GM18868 (cell line): Measurements from ENCODE around the gene CATSPERE.
A peak's percentile ranks its signal among the peaks of the same experiment; 100 is the strongest.
"Not testable (repeated sequence)": the region's sequence is repeated elsewhere in the genome, so short reads cannot be mapped to it uniquely, and the experiment has no call there.

Experiments used
- ATAC-seq: cut with Tn5 transposase; IDR thresholded peaks from one replicate; pipeline ENCODE4 v1.9.1; 2021; ENCODE audit warnings: mild to moderate bottlenecking, moderate library complexity; ENCODE audit not compliant: unreplicated experiment

Gene CATSPERE

DNA sequence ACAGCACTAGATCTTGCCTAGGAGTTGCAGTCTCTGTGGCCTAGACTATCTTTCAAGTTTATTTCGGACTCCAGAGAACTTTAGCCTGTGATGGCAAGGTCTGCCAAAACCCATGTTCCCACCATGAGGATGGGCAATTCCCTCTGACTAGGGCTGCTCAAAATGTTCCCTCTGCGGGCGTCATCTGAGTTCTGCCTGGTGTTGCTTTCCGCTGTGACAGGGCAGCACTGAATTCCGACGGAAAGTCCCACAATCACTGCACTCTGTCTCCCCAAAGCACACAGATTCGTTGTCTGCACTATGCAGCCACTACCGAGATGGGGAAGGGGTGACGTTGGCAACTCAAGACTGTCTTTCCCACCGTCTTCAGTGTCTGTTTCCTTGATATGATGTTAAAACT, 75.2 kb downstream of the CATSPERE start:
- ATAC-seq, result no peak

DNA sequence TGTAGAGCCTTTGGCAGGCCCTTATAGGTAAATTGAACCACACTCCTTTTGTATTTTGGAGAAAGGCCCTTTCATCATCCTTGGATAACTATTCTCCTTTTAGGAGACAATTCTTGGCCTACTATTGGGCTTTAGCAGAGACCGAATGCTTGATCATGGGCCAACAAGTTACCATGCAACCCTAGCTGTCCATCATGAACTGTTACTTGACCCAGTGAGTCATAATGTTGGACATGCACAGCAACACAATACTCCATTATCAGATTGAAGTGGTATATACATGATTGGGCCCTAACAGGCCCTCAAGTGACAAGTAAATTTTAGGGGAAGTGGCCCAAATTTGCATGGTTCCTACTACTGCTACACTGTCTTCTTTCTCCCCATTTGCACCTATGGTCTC, 84.4 kb downstream of the CATSPERE start:
- no peak for ATAC-seq

DNA sequence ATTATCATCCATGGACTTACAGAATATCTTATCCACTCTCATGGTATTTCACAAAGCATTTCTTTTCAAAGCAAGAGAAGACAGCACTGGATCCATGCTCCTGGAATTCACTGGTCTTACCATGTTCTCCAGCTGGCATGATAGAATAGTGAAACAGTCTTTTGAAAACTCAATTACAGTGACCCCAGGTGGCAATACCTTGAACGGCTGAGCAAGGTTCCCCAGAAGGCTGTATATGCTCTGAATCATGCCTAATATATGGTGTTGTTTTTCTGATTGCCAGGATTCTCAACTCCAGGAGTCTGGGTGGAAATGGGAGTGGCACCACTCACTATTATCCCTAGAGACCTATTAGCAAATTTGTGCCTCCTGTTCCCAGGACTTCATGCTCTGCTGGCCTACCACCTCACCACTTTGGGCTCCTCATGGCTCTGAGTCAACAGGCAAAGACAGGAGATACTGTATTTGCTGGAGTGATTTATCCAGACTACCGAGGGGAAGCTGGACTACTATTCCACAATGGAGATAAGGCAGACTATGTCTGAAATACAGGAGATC, 87.6 kb downstream of the CATSPERE start:
- no peak for ATAC-seq

DNA sequence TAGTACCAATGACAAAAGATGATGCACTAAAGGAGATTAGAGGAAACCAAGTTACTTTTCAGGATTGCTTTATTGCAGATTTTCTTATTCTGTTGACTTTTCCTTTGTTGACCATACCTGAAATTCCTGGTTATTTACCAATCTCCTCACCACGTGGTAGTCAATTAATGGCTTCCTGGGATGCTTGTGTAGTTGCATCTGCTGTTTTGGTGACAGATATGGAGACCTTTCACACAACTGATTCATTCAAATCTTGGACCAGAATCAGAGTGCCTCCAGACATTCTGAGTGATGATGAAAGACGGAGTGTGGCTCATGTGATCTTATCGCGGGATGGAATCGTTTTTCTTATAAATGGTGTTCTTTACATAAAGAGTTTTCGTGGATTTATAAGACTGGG, 91.3 kb downstream of the CATSPERE start:
- no peak for ATAC-seq

DNA sequence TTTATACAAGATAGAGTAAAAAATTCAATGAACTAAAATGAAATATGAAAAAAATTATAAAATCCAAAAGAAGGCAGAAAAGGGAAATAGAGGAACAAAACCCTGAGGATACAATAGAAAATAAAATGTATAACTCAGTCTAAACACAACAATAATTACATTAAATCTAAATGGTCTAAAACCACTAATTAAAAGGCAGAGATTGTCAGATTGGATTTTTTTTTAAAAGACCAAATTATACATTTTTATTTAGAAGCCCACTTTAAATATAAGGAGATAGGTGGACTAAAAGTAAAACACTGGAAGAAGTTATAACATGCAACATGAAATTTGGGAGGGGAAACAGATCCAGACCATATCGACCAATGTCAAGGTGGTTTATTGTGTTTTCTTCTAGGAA, 95.2 kb downstream of the CATSPERE start:
- ATAC-seq, result no peak

DNA sequence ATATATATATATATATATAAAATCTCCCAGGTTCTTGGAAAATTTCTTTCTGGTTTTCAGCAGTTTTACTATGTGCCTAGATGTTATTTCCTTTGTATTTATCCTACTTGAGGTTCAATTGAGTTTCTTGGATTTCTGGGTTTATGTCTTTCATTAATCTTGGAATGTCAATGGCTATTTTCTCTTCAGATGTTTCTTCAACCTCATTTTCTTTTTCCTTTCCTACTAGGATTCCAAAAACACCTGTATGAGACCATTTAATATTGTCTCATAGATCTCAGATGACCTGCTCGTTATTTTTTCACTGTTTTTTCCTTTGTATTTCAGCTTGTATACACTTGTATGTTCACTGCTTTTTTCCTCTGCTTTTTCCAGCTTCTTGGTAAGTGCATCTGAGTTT, 96.5 kb downstream of the CATSPERE start:
- ATAC-seq, result no peak

DNA sequence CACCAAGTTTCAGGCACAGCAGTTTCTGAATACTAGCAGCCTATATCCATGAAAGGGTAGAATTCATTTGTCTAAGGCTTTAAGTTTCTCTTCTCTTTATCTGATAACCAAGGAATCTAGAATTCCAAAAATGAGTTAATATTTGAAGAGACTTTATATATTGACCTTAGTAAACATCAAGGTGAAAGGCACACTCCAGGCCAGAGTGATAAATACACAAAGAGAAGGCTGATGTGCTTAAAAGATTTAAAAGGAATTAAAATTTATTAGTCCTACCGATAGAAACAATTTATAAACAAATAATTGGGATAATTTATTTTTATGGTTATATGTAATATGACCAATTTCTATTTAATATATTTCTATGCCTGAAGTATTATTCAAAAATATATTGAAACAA, 98.5 kb downstream of the CATSPERE start:
- ATAC-seq, result no peak

DNA sequence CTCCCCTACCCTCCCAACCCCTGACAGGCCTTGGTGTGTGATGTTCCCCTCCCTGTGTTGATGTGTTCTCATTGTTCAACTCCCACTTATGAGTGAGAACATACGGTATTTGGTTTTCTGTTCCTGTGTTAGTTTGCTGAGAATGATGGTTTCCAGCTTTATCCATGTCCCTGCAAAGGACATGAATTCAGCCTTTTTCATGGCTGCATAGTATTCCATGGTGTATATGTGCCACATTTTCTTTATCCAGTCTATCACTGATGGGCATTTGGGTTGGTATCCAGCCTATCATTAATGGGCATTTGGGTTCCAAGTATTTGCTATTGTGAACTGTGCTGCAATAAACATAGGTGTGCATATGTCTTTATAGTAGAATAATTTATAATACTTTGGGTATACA, 101.8 kb downstream of the CATSPERE start:
- not testable (repeated sequence) for ATAC-seq

DNA sequence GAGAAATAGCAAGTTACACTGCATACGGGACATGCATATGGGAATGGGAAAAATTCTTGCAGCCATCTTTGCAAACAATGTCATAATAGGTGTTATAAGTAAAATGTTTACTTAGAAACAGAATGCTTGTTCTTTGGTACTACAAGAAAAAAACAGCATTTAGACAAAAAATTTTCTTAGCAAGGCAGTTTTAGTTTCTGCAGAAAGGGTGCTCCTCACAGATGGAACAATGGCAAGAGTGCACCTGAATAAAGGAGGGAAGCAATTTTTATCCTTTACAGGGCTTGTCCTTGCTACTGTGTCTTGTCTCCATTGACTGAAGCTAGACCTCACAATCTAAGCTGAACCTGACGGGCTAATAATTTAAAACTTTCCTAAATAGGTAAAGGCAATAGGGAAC, 112.7 kb downstream of the CATSPERE start:
- no peak for ATAC-seq

DNA sequence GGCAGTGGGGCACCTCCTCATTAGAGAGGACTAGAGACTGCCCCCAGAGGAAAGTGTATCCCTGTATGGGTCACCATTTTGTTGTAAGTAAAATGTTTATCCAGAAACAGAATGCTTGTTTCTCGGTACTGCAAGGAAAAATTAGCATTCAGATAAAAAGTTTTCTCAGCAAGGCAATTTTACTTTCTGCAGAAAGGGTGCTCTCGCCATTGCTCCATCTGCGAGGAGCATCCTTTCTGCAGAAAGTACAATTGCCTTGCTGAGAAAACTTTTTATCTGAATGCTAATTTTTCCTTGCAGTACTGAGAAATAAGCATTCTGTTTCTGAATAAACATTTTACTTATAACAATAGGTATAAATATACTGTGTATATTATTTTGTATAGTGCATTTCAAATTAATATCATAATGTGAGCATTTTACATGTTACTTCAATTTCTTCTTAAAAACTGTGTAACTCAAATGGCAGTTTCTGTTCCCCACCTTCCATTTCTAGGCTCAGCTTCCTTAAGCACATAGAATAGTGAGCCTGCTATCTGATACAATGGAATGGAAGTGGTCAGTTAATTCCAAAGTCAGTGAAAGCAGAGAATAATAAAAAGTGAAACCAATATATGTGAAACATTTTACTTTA, 115.3 kb downstream of the CATSPERE start:
- no peak for ATAC-seq

DNA sequence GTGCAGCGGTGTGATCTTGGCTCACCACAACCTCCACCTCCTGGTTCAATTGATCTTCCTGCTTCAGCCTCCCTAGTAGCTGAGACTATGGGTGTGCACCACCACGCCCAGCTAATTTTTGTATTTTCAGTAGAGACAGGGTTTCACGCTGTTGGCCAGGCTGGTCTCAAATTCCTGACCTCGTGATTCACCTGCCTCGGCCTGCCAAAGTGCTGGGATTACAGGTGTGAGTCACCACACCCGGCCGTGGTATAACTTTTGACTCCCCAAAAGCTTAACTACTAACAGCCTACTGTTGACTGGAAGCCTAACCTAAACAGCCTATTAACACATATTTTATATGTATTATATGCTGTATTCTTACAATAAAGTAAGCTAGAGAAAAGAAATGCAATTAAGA, 117.1 kb downstream of the CATSPERE start:
- ATAC-seq, result not testable (repeated sequence)

DNA sequence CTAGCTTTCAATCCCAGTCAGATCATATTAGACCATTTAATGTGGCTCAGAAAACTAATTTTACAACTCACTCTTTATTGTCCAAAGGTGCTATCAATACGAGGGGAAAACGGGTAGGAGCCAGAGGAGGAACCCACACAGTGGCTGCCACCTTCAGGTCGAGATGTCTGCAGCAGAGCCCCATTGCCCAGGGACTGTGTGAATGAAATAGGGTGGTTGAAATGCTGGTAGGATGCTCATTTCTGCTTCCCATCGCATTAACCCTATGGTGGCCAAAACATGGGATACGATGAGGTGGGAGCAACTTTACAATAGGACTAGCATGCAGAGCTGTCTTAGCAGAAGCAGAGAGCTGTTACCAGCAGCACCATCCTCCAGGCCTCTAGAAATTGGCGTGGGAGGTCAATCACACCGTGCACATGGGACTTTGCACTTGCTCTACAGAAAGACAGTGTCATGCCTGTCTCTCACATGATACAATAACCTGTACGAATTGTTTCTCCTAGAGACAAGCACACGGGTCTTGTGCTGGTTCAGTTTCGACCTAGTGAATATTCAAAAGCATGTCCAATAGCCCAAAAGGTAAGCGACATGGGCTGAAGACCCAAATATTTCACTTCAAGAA, 122.4 kb downstream of the CATSPERE start:
- no peak for ATAC-seq

DNA sequence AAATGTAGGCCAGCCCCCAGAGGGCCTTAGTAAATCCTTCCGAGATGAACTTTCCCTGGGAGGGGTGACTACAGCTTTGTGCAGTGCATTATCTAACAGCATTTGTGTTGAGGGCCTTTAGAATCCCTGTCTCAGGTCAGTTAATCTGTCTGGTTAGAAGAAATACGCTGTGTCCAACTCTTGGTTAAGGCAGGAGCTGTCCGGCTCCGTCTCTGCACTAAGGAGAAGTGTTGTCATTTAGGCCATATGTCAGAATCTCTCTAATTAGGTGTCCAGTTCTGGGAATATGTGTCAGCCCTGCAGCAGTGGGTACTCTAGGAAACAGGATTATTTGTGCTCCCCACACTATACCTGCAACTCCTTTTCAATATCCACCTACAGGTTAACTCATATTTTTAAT, 124.8 kb downstream of the CATSPERE start:
- ATAC-seq, result no peak

DNA sequence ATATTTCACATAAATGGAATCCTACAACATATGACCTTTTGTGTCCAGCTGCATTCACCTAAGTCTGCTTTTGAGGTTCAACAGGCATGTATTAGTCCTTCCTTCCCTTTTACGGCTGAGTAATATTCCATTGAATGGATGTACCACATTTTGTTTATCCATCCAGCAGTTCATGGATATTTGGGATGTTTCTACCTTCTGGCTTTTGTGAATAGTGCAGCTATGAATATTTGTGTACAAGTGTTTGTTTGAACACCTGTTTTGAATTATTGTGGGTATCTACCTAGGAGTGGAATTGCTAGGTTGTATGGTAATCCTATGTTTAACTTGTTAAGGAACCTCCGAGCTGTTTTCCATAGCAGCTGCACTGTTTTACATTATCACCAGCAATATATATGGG, 129.6 kb downstream of the CATSPERE start:
- ATAC-seq, result no peak

DNA sequence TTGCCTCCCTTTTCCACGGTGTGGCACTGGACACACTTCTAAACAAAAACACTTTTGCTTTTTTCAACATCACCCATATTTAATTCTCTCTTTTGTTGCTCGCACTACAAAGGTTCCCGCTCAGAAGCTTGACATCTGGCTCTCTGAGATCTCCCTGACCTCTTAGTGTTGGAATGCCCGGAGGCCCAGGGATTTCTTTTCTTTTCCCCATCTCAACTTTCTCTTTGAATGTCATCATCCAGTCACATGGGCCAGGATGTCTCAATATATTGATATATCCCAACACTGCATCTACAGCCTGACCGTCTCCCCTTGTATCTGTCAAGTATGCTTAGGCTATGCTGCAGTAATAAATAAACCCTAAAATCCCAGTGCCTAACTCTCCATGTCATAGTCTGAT, 137.5 kb downstream of the CATSPERE start:
- no peak for ATAC-seq

DNA sequence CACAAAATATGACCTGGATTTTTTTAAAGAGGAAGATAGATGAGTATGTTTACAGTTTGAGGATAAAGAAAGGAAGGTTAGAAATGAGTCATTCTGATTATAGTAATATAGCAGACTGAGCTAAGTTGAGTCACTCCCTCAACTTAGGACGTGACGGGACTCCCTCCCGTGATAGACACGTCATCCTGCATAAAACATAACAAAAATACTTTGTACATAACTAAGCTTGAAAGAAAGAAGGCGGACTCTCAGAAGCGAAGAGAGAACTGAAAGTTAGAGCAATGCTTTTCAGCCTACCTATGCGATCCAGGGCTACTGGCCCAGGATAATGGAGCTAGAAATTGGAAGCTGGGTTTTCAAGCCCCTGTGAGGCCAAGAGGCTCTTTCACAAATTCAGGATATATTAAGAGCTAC, 138.9 kb downstream of the CATSPERE start:
- ATAC-seq, result peak; percentile 99

DNA sequence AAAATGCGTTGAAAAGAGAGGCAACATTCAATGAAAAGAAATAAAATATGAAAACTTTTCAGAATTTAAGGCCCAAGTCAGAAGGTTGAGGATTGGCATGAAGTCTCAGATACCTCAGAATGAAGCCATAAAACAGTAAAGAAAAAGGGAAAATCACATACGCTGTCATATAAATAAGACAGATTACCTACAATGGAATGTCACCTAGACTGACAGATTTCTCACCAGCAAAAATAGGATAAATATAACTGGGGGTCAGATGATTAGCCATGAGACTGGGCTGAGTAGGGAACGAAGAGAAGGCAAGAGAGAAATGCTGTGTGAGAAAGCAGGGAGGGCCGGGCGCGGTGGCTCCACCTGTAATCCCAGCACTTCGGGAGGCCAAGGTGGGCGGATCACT, 140.3 kb downstream of the CATSPERE start:
- no peak for ATAC-seq

DNA sequence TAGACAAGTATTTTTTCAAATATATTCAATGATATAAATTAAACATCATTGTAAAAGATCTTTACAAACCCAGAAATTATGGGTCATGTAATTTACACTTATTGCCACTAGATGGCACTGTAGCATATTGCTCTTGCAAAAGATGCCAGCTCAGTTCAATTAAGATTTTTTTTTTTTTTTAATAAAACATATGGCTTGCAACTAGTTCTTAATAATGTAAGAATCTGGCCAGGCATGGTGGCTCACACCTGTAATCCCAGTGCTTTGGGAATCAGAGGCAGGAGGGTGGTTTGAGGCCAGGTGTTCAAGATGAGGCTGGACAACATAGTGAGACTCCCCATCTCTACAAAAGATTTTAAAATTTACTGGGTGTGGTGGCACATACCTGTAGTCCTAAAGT, 142.4 kb downstream of the CATSPERE start:
- ATAC-seq, result no peak

DNA sequence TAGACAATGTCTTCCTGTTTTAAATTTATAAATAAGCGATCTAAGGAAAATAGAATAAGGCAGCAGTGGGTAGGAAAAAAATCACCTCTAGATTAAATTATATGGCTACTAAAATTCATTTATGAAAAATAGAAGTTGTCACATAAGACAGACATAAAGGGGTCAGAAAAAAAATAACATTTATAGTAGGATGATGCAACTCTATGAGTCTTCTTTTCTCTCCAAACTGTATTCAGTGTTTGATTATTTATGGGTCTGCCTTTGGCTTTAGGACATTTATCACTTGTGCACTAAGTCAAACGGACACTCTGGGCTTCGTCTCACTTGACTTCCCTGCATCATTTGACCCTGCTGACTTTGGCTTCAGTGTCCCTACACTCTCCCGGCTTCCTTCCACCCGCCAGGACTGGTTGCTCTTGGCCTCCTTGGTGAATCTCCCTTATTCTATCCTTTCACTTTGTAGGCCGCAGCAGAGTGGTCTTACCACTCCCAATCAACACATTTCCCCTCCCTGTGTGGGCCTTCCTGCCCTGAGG, 144.8 kb downstream of the CATSPERE start:
- no peak for ATAC-seq

DNA sequence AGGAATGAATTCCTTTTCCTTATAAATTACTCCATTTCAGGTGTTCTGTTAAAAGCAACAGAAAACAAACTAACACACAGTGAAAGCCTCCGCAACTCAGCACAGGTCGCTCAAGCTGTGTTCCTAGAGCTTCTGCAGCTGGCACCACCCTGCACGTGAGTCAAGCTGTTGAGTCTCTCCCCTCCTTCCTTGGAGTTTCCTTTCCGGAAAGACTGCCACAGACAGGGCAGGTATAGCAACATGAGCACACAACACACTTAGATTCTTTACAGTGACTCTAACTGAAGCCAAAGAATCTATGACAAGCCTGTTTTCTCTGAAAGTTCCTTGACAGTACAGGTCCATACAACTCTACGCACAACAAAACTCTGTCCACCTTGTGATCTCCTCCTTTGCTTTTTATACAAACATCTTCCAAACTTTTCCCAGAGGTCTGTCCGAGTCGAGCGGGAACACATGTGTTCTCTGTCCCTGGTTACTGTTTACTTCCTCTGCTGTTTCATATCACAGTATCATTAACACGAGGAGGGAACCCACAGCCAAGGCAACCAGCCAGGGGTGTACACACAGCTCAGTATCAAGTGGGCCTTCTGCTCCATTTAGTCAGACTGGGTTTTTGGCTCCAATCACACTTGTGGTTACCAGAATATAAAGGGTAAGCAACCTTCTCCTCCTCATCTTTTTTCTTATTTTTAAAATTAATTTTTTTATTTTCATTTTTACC, 153.2 kb downstream of the CATSPERE start:
- no peak for ATAC-seq

DNA sequence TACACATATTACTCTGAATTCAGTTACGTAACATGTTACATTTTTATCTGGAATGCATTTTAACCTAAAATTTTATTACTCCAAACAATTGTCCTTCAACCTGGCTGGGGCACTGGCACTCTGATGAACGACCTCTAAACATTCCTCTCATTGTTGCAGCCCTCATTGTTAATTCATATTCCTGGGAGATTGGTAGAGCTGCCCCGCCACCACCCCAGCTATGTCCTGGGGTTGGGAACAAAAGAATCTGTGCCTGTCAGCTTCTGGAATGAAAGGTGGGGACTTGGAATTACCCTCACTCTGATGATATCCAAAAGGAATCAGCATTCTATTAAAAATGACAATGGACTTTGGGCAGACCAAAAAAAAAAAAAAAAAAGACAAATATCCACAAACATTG, 153.8 kb downstream of the CATSPERE start:
- ATAC-seq, result no peak

DNA sequence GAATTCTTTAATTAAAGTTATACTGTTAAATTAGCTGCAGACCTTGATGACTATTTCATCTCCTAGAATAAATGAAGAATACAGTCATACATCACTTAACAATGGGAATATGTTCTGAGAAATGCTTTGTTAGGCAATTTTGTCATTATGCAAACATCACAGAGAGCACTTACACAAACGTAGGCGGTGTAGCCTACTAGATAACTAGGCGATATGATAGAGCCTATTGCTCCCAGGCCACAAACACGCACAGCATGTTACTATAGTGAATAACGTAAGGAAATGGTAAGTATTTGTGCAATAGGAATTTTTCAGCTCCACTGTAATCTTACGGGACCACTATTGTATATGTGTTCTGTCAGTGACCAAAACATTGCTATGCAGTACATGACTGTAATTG, 154.2 kb downstream of the CATSPERE start:
- ATAC-seq, result no peak
